ENCODE data around the gene ADAM17.

GRCh38 chr2:9570182-9571060 lies 14.8 kb upstream of the ADAM17 start:
- TF ChIP-seq CTCF (IDR thresholded peaks at IDR 0.05) (no peak), ZFX (IDR thresholded peaks at IDR 0.05; ENCODE audit: borderline replicate concordance) (no peak)
